CD4-positive, alpha-beta T cell (primary cell): ENCODE results near the gene KRT33B. TPM values are rescaled to one million over a fixed set of nuclear protein-coding genes. Genes with fewer than 3 reads are reported as not detected.

ENCODE experiments used
- ATAC-seq: fragments of 200-7000 bp; cut with Tn5 transposase; one replicate; pipeline ENCODE4 v1.10.0; 2022; ENCODE audit warnings: mild to moderate bottlenecking; ENCODE audit not compliant: poor library complexity
- CTCF ChIA-PET: fragments of 350-600 bp; sonication (Branson Sonifier 250); formaldehyde crosslinking; loops from one replicate; lab custom pipeline; 2021; ENCODE audit warnings: antibody characterized with exemption, inconsistent platforms; lab: Charles Lee
- POLR2A ChIA-PET: fragments of 350-600 bp; sonication (Branson Sonifier 250); formaldehyde crosslinking; loops from one replicate; lab custom pipeline; 2021; ENCODE audit warnings: antibody characterized with exemption, inconsistent platforms; lab: Charles Lee
- DNase-seq, 14 experiments: peaks; one replicate each; pipeline ENCODE4 v3.0.0-alpha.2; 2013 to 2020; ENCODE audit warnings: mixed read lengths in 2 of 14
- H3K27ac ChIP-seq, 2 donors: one replicate each; pipeline versions ENCODE4 v1.5.1 to v1.7.0; 2013; ENCODE audit warnings: low read length in 2 of 2, low read depth in 1 of 2, mild to moderate bottlenecking in 1 of 2
- H3K27me3 ChIP-seq, 2 experiments: 1 replicate in 1 of 2; 2 replicates in 1 of 2; pipeline versions ENCODE4 v1.6.1 to v1.7.0; 2013; ENCODE audit warnings: low read length in 2 of 2, control low read depth in 1 of 2, mild to moderate bottlenecking in 1 of 2, moderate library complexity in 1 of 2; ENCODE audit not compliant: insufficient read depth in 2 of 2, control insufficient read depth in 1 of 2
- H3K36me3 ChIP-seq: one replicate; pipeline ENCODE4 v1.6.1; 2013; ENCODE audit warnings: low read length, control low read depth; ENCODE audit not compliant: insufficient read depth
- H3K4me1 ChIP-seq: one replicate; pipeline ENCODE4 v1.6.1; 2013; ENCODE audit warnings: low read length, control low read depth; ENCODE audit not compliant: insufficient read depth
- H3K4me3 ChIP-seq: one replicate; pipeline ENCODE4 v1.5.1; 2013; ENCODE audit warnings: mild to moderate bottlenecking, low read length, moderate library complexity
- H3K9me3 ChIP-seq, 2 experiments: 1 replicate in 1 of 2; 2 replicates in 1 of 2; pipeline versions ENCODE4 v1.6.1 to v1.7.0; 2013; ENCODE audit warnings: low read length in 2 of 2, mild to moderate bottlenecking in 2 of 2, control low read depth in 1 of 2, moderate library complexity in 1 of 2; ENCODE audit not compliant: control insufficient read depth in 1 of 2, insufficient read depth in 1 of 2
- H3K27ac Mint-ChIP-seq: one replicate; pipeline ENCODE4 v1.8.0; 2020; ENCODE audit warnings: mixed read lengths
- H3K27me3 Mint-ChIP-seq: one replicate; pipeline ENCODE4 v1.8.0; 2021; ENCODE audit warnings: mixed read lengths
- H3K36me3 Mint-ChIP-seq: one replicate; pipeline ENCODE4 v1.8.0; 2021; ENCODE audit warnings: low read depth, mixed read lengths
- H3K4me1 Mint-ChIP-seq: one replicate; pipeline ENCODE4 v1.8.0; 2021; ENCODE audit warnings: low read depth, mixed read lengths
- H3K4me3 Mint-ChIP-seq: one replicate; pipeline ENCODE4 v1.8.0; 2020; ENCODE audit warnings: mild to moderate bottlenecking, mixed read lengths
- H3K9me3 Mint-ChIP-seq: one replicate; pipeline ENCODE4 v1.8.0; 2020; ENCODE audit warnings: mixed read lengths
- CTCF ChIP-seq: fragments of 200-600 bp; IDR thresholded peaks from one replicate; pipeline ENCODE4 v1.8.0; 2022; ENCODE audit warnings: antibody characterized with exemption, mild to moderate bottlenecking
- intact Hi-C, 2 experiments: fragments of 100-400 bp; cut with DNase I in 1 of 2; cut with micrococcal nuclease in 1 of 2; formaldehyde crosslinking; loops; one replicate each; pipeline versions ENCODE4 v1.15.1 to v1.9.0; 2023 to 2025; cut with DNase I, micrococcal nuclease
- total RNA-seq, 174 experiments: library from RNA in 2 of 174; stranded (reverse) in 2 of 174; gene quantifications; one replicate each; pipeline ENCODE4 v1.2.3 and lab custom pipeline; 2021 to 2026

KRT33B gene
- total RNA-seq, 2 experiments from 2014 or later = not detected

DNA sequence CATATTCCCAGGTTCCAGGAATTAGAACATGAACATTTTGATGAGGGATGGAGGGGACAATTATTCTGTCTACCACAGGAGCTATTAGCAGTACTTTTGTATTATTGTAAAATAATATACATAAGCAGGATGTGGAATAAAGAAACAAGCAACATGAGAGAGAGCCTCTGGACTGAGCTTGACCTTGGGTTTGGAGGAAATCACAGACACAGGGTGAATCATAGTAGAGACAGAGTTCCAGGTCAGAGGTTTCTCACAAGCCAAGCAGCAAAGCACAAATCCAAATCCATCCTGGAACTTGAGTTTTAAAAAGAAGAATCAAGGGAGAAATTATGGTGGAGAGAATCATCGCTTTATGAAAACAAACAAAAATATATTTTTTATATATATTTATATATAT is 22.7 kb upstream of the KRT33B start:
- CTCF ChIA-PET = no interaction called here
- Histone ChIP-seq H3K27ac (no peak overlapping the region), H3K36me3 (no peaks in the 10 kb centered on the region), H3K4me1 (no peaks in the 10 kb centered on the region), H3K9me3 (no peaks in the 10 kb centered on the region), H3K27me3 (no peaks in the 10 kb centered on the region), H3K4me3 (no peak overlapping the region)
- H3K27me3 Mint-ChIP-seq = peaks cover 9% of the 10 kb centered on the region
- peaks cover 5% of the 10 kb centered on the region for H3K9me3 Mint-ChIP-seq
- peaks cover 4% of the 10 kb centered on the region for H3K4me1 Mint-ChIP-seq
- POLR2A ChIA-PET = no interaction called here
- peaks cover 3% of the 10 kb centered on the region for H3K36me3 Mint-ChIP-seq
- no peak for ATAC-seq
- TF ChIP-seq CTCF = no peak
- DNase-seq = no peak
- intact Hi-C loops = no loop called here
- H3K4me3 Mint-ChIP-seq = no peak overlapping the region
- no peak overlapping the region for H3K27ac Mint-ChIP-seq

DNA sequence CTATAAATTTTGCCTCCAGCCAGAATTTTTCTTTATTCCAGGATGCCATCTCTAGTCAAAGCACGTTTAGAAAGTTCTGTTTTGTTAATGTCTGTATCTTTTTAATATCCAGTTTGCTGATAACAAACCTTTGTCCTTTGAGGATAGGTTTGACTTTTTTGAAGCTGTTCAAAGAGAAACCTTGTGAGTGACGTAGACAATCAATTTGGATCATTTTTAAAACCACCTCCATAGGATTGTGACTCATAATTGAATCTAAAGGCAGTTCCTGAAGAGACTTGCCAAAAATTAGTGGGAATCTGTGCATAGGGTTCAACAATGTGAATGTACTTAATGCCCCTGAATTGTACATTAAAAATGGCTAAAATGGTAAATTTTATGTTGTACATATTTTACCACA is 21.9 kb upstream of the KRT33B start:
- POLR2A ChIA-PET = no interaction called here

GRCh38 chr17:41390411-41390938 is 20.9 kb upstream of the KRT33B start:
- Mint-ChIP-seq H3K9me3 (peaks cover 7% of the 10 kb centered on the region), H3K36me3 (peaks cover 3% of the 10 kb centered on the region), H3K4me1 (no peaks in the 10 kb centered on the region), H3K27ac (no peak overlapping the region), H3K27me3 (peaks cover 9% of the 10 kb centered on the region), H3K4me3 (no peak overlapping the region)
- TF ChIP-seq CTCF = no peak
- H3K27me3 ChIP-seq = no peaks in the 10 kb centered on the region
- no peaks in the 10 kb centered on the region for H3K36me3 ChIP-seq
- no peak overlapping the region for H3K4me3 ChIP-seq
- H3K4me1 ChIP-seq = no peaks in the 10 kb centered on the region
- ATAC-seq (no peak), DNase-seq (no peak)
- CTCF ChIA-PET = no interaction called here
- intact Hi-C loops = no loop called here
- H3K27ac ChIP-seq = no peak overlapping the region
- H3K9me3 ChIP-seq = peaks cover 4 to 10% of the 10 kb centered on the region in 2 experiments
- POLR2A ChIA-PET = no interaction called here

More for the DNA sequence above, 21.9 kb upstream of the KRT33B start:
- H3K27me3 ChIP-seq = no peaks in the 10 kb centered on the region
- no peak overlapping the region for H3K27ac ChIP-seq
- H3K9me3 ChIP-seq = peaks cover 4% of the 10 kb centered on the region in 2 experiments
- H3K36me3 ChIP-seq = no peaks in the 10 kb centered on the region
- H3K9me3 Mint-ChIP-seq = peaks cover 7% of the 10 kb centered on the region
- H3K4me3 ChIP-seq = no peak overlapping the region
- intact Hi-C loops = no loop called here
- peaks cover 3% of the 10 kb centered on the region for H3K36me3 Mint-ChIP-seq
- no peak for TF ChIP-seq CTCF
- H3K4me1 ChIP-seq = no peaks in the 10 kb centered on the region
- H3K27ac Mint-ChIP-seq = no peak overlapping the region
- no peak overlapping the region for H3K4me3 Mint-ChIP-seq
- ATAC-seq (no peak), DNase-seq (no peak)
- H3K27me3 Mint-ChIP-seq = peaks cover 9% of the 10 kb centered on the region
- peaks cover 4% of the 10 kb centered on the region for H3K4me1 Mint-ChIP-seq
- CTCF ChIA-PET = no interaction called here
